H9 (cell line): Measurements from ENCODE around the gene DOCK2. TPM values are rescaled to one million over a fixed set of nuclear protein-coding genes. Genes with fewer than 3 reads are reported as not detected.

Source experiments
- DNase-seq: peaks from one replicate; pipeline ENCODE4 v3.0.0-alpha.2; 2017
- H2AFZ ChIP-seq: one replicate; pipeline ENCODE4 v1.6.1; 2013; ENCODE audit warnings: mild to moderate bottlenecking, low read length, control low read depth, moderate library complexity
- H2AK5ac ChIP-seq: 2 replicates; pipeline ENCODE4 v1.6.1; 2013; ENCODE audit warnings: low read length, control low read depth, mixed read lengths; ENCODE audit not compliant: insufficient read length
- H2BK120ac ChIP-seq: one replicate; pipeline ENCODE4 v1.6.1; 2013; ENCODE audit warnings: low read depth, mild to moderate bottlenecking, low read length, control low read depth, inconsistent platforms; ENCODE audit not compliant: poor library complexity, severe bottlenecking
- H2BK12ac ChIP-seq: 2 replicates; pipeline ENCODE4 v1.6.1; 2013; ENCODE audit warnings: low read length, control low read depth, mixed read lengths, low read depth; ENCODE audit not compliant: insufficient read length
- H2BK15ac ChIP-seq: 2 replicates; pipeline ENCODE4 v1.6.1; 2013; ENCODE audit warnings: low read depth, low read length, control low read depth
- H2BK20ac ChIP-seq: one replicate; pipeline ENCODE4 v1.6.1; 2013; ENCODE audit warnings: low read depth, mild to moderate bottlenecking, low read length, control low read depth, inconsistent platforms; ENCODE audit not compliant: poor library complexity, severe bottlenecking
- H2BK5ac ChIP-seq: 2 replicates; pipeline ENCODE4 v1.6.1; 2013; ENCODE audit warnings: low read length, control low read depth, mixed read lengths; ENCODE audit not compliant: insufficient read length
- H3K14ac ChIP-seq: 2 replicates; pipeline ENCODE4 v1.6.1; 2013; ENCODE audit warnings: low read length, control low read depth; ENCODE audit not compliant: insufficient read depth
- H3K18ac ChIP-seq: 2 replicates; pipeline ENCODE4 v1.6.1; 2013; ENCODE audit warnings: low read depth, mild to moderate bottlenecking, mixed read lengths, low read length, control low read depth; ENCODE audit not compliant: insufficient read length
- H3K23ac ChIP-seq: 2 replicates; pipeline ENCODE4 v1.6.1; 2013; ENCODE audit warnings: low read length, control low read depth, mixed read lengths, low read depth; ENCODE audit not compliant: insufficient read length
- H3K23me2 ChIP-seq: 2 replicates; pipeline ENCODE4 v1.6.1; 2013; ENCODE audit warnings: low read depth, mild to moderate bottlenecking, mixed read lengths, low read length, control low read depth; ENCODE audit not compliant: insufficient read length, poor library complexity, severe bottlenecking
- H3K27ac ChIP-seq: 2 replicates; pipeline ENCODE4 v1.5.1; 2013; ENCODE audit warnings: low read length, control low read depth, mixed read lengths, low read depth; ENCODE audit not compliant: insufficient read length
- H3K27me3 ChIP-seq: 2 replicates; pipeline ENCODE4 v1.6.1; 2013; ENCODE audit warnings: low read length, control low read depth, inconsistent platforms; ENCODE audit not compliant: insufficient read depth
- H3K4ac ChIP-seq: 2 replicates; pipeline ENCODE4 v1.6.1; 2013; ENCODE audit warnings: low read depth, mild to moderate bottlenecking, control low read depth, inconsistent platforms, low read length, moderate library complexity
- H3K4me1 ChIP-seq: 2 replicates; pipeline ENCODE4 v1.6.1; 2013; ENCODE audit warnings: low read length, control low read depth, inconsistent platforms; ENCODE audit not compliant: insufficient read depth
- H3K4me2 ChIP-seq: 2 replicates; pipeline ENCODE4 v1.6.1; 2013; ENCODE audit warnings: low read length, control low read depth, mixed read lengths; ENCODE audit not compliant: insufficient read length, insufficient read depth
- H3K56ac ChIP-seq: 2 replicates; pipeline ENCODE4 v1.6.1; 2013; ENCODE audit warnings: low read depth, mild to moderate bottlenecking, mixed read lengths, low read length, control low read depth; ENCODE audit not compliant: insufficient read length
- H3K79me1 ChIP-seq: 2 replicates; pipeline ENCODE4 v1.6.1; 2013; ENCODE audit warnings: low read depth, mild to moderate bottlenecking, moderate library complexity, low read length, control low read depth, inconsistent platforms; ENCODE audit not compliant: insufficient read depth, poor library complexity, severe bottlenecking
- H3K79me2 ChIP-seq: 2 replicates; pipeline ENCODE4 v1.6.1; 2013; ENCODE audit warnings: low read length, control low read depth, inconsistent platforms; ENCODE audit not compliant: insufficient read depth
- H3K9ac ChIP-seq: 2 replicates; pipeline ENCODE4 v1.6.1; 2013; ENCODE audit warnings: low read length, control low read depth, mixed read lengths; ENCODE audit not compliant: insufficient read length; ENCODE audit errors: extremely low read depth
- H3K9me3 ChIP-seq: one replicate; pipeline ENCODE4 v1.6.1; 2013; ENCODE audit warnings: low read depth, low read length, inconsistent platforms; ENCODE audit not compliant: control insufficient read depth
- H3T11ph ChIP-seq: one replicate; pipeline ENCODE4 v1.6.1; 2013; ENCODE audit warnings: mild to moderate bottlenecking, low read length, control low read depth, inconsistent platforms
- H4K20me1 ChIP-seq: one replicate; pipeline ENCODE4 v1.6.1; 2013; ENCODE audit not compliant: control insufficient read depth, insufficient read length, insufficient read depth
- H4K5ac ChIP-seq: 2 replicates; pipeline ENCODE4 v1.6.1; 2013; ENCODE audit warnings: low read depth, mild to moderate bottlenecking, mixed read lengths, low read length, control low read depth; ENCODE audit not compliant: insufficient read length
- H4K8ac ChIP-seq: replicated peaks from 2 replicates; pipeline ENCODE4 v1.6.1; 2013; ENCODE audit warnings: low read length, control low read depth, mixed read lengths, low read depth; ENCODE audit not compliant: insufficient read length
- H4K91ac ChIP-seq: 2 replicates; pipeline ENCODE4 v1.6.1; 2013; ENCODE audit warnings: low read depth, mild to moderate bottlenecking, moderate library complexity, mixed read lengths, low read length, control low read depth; ENCODE audit not compliant: insufficient read length
- H3K27ac Mint-ChIP-seq, 3 experiments: 2 replicates in 2 of 3; 3 replicates in 1 of 3; pipeline ENCODE4 v1.8.0; 2020 to 2021; ENCODE audit warnings: mixed read lengths in 3 of 3, mild to moderate bottlenecking in 1 of 3, moderate library complexity in 1 of 3
- H3K27me3 Mint-ChIP-seq: 2 replicates; pipeline ENCODE4 v1.8.0; 2021; ENCODE audit warnings: low read depth, mild to moderate bottlenecking, moderate library complexity, mixed read lengths
- H3K36me3 Mint-ChIP-seq, 3 experiments: 2 replicates in 2 of 3; 3 replicates in 1 of 3; pipeline ENCODE4 v1.8.0; 2020 to 2021; ENCODE audit warnings: low read depth in 3 of 3, mixed read lengths in 3 of 3; ENCODE audit not compliant: insufficient read depth in 1 of 3
- H3K4me1 Mint-ChIP-seq, 2 experiments: 2 replicates each; pipeline ENCODE4 v1.8.0; 2020; ENCODE audit warnings: mixed read lengths in 2 of 2
- H3K4me3 Mint-ChIP-seq, 2 experiments: 2 replicates in 1 of 2; 3 replicates in 1 of 2; pipeline ENCODE4 v1.8.0; 2020 to 2021; ENCODE audit warnings: mild to moderate bottlenecking in 2 of 2, mixed read lengths in 2 of 2, moderate library complexity in 1 of 2
- H3K9me3 Mint-ChIP-seq, 2 experiments: 2 replicates in 1 of 2; 3 replicates in 1 of 2; pipeline ENCODE4 v1.8.0; 2020; ENCODE audit warnings: mild to moderate bottlenecking in 2 of 2, mixed read lengths in 2 of 2, moderate library complexity in 1 of 2
- WGBS: extraction: QIAGEN DNeasy Blood & Tissue Kit; methylation state at CpG from one replicate; pipeline ENCODE4 v1.1.7; 2013; ENCODE audit warnings: missing lambda C conversion rate, low lambda C conversion rate, mixed read lengths; ENCODE audit not compliant: insufficient read length; ENCODE audit errors: extremely low coverage; 5-methylcytosine and 5-hydroxymethylcytosine counted together
- total RNA-seq: library from RNA; stranded (reverse); gene quantifications from 2 replicates; pipeline ENCODE4 v1.2.1, GENCODE V29; 2021
- TF ChIP-seq, protein P1 (sequence below): fragments of 200-600 bp; sonication (generic); conservative IDR thresholded peaks from 3 replicates; pipeline ENCODE4 v1.8.0; 2021; ENCODE audit warnings: antibody characterized with exemption, mild to moderate bottlenecking

The DOCK2 gene
- total RNA-seq, 1 experiment from 2014 or later, result 7.8 TPM

DNA sequence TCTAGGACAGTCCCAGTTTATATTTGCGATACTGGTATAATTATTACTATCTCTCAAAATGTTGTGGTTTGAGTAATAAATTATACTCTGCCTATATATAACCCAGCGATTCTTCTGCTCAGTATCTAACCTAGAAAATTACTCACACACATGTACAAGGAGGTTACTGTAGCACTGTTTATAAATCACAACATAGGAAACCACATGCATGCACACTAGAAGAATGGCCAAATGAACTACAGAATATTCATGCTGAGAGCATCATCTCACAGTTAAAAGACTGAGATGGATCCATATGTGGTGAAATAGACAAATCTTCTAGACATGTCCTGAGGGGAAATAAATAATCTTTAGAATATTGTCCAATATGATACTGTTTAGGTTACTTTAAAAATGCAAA is 281.2 kb downstream of the DOCK2 start:
- Histone ChIP-seq H4K91ac (no peak overlapping the region), H3K79me1 (no peaks in the 10 kb centered on the region), H4K20me1 (no peaks in the 10 kb centered on the region), H3K23me2 (no peaks in the 10 kb centered on the region), H3K23ac (no peak overlapping the region), H3K27me3 (no peaks in the 10 kb centered on the region), H3T11ph (no peak overlapping the region), H2BK12ac (no peak overlapping the region), H4K5ac (no peak overlapping the region), H3K4ac (no peak overlapping the region), H3K4me1 (no peaks in the 10 kb centered on the region), H2AFZ (no peak overlapping the region), H3K9me3 (no peaks in the 10 kb centered on the region), H3K79me2 (no peaks in the 10 kb centered on the region), H3K9ac (no peak overlapping the region), H3K18ac (no peak overlapping the region), H4K8ac (no peak overlapping the region), H3K14ac (no peak overlapping the region), H2BK15ac (no peak overlapping the region), H2BK20ac (no peak overlapping the region), H2BK5ac (no peak overlapping the region), H3K27ac (no peak overlapping the region), H3K4me2 (no peak overlapping the region), H3K56ac (no peak overlapping the region), H2BK120ac (no peak overlapping the region), H2AK5ac (no peak overlapping the region)
- peaks cover 9% of the 10 kb centered on the region in 2 experiments; a peak in 3 of 4 replicates for H3K4me1 Mint-ChIP-seq
- no peak for DNase-seq
- H3K36me3 Mint-ChIP-seq, result no peaks in the 10 kb centered on the region
- TF ChIP-seq, protein P1, sequence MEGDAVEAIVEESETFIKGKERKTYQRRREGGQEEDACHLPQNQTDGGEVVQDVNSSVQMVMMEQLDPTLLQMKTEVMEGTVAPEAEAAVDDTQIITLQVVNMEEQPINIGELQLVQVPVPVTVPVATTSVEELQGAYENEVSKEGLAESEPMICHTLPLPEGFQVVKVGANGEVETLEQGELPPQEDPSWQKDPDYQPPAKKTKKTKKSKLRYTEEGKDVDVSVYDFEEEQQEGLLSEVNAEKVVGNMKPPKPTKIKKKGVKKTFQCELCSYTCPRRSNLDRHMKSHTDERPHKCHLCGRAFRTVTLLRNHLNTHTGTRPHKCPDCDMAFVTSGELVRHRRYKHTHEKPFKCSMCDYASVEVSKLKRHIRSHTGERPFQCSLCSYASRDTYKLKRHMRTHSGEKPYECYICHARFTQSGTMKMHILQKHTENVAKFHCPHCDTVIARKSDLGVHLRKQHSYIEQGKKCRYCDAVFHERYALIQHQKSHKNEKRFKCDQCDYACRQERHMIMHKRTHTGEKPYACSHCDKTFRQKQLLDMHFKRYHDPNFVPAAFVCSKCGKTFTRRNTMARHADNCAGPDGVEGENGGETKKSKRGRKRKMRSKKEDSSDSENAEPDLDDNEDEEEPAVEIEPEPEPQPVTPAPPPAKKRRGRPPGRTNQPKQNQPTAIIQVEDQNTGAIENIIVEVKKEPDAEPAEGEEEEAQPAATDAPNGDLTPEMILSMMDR, result no peak
- H3K9me3 Mint-ChIP-seq, result no peaks in the 10 kb centered on the region
- no peak overlapping the region for H3K4me3 Mint-ChIP-seq
- WGBS, result no CpG with 5 or more reads among the region's 2 CpGs
- no peaks in the 10 kb centered on the region for H3K27me3 Mint-ChIP-seq
- H3K27ac Mint-ChIP-seq, result no peak overlapping the region
